Measurements from ENCODE around the gene TRPV3.
"Not testable (repeated sequence)": the region's sequence is repeated elsewhere in the genome, so short reads cannot be mapped to it uniquely, and the experiment has no call there.

The TRPV3 gene

DNA sequence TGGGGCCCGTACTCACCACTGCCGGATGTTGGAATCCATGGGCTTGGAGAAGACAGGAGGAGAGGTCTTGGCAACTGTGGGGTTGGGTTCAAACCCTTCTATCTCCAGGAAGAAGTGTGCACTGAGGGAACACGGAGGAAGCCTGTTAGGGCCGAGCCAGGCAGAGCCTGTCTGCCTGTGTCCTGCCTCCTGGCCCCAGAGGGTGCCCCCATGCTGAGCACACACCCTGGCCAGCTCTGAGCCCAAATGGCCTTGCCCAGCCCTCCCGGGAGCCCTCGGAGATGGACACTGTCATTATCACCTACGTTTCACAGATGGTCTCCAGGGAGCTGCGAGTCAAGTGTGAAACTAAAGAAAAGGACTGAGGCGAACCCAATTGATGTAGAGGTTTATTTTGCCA, 12.5 kb downstream of the TRPV3 start:
- no peak for DNase-seq

DNA sequence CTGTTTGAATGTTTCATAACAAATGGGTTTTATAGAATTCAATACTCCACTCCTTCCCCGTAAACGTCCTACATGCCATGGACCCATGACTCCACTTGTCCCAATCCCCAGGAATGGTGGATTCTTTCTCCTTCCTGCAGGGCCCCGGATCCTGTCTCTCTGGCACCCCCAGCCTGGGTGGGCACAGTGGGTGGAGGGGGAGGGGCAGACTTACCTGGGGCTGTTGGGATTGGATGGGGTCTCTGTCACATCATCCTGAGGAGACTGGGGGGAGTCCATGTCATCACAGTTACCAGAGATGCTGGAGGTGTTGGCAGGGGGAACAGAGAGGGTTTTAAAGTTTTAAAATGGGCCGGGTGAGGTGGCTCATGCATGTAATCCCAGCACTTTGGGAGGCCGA, 13.2 kb downstream of the TRPV3 start:
- no peak for DNase-seq

DNA sequence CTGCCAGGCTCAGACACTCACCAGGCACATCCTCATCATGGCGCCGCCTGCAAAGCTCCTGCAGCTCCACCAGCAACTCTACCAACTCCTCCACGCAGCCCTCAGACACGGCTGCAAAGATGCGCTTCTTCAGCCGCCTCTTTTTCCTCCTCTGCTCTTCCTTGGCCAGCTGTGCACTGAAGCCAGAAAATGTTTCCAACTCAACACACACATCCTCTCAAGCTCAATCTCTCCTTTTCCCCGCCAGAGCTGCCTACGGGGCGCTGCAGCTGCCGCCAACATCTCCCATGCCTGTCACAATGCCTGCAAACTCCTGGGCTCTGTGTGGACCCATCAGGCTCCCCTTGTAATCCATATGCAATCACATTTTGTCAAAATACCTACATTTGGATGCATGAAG, 14.2 kb downstream of the TRPV3 start:
- DNase-seq = no peak

DNA sequence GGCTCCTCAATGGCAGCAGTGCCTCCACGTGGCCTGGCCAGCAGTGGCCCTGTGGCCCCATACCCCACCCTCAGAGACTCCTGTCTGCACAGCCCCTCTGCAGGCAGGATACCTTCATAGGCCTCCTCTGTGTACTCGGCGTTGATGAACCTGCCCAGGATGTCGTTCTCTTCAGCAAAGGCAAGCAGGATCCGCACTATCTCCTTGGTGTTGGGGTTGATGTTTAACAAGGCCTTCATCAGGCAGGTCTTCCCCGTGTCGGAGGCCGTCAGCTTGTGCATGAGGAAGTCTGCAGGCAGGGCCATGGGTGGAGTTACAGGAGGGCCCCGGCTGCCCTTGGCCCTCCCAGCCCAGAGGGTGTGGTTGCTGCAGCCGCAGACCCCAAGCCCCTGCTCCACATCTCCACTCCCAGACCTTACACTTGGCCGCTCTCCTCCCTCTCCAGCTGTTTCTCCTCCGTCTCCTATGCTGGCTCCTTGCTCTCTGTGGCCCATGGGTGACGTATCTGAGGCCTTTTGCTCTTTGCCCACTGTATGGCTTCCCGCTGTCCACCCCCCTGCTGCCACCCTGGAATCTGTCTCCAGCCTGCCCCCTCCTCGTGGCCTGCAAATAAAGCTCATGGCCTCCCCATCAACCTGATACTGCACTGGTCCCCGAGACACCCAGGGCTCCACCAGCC, 15.1 kb downstream of the TRPV3 start:
- DNase-seq = no peak

- DNase-seq = no peak
These were observed 17.6 kb downstream of the TRPV3 start for GRCh38 chr17:3539881-3540540.

GRCh38 chr17:3536716-3537115, 20.9 kb downstream of the TRPV3 start:
- no peak for DNase-seq

DNA sequence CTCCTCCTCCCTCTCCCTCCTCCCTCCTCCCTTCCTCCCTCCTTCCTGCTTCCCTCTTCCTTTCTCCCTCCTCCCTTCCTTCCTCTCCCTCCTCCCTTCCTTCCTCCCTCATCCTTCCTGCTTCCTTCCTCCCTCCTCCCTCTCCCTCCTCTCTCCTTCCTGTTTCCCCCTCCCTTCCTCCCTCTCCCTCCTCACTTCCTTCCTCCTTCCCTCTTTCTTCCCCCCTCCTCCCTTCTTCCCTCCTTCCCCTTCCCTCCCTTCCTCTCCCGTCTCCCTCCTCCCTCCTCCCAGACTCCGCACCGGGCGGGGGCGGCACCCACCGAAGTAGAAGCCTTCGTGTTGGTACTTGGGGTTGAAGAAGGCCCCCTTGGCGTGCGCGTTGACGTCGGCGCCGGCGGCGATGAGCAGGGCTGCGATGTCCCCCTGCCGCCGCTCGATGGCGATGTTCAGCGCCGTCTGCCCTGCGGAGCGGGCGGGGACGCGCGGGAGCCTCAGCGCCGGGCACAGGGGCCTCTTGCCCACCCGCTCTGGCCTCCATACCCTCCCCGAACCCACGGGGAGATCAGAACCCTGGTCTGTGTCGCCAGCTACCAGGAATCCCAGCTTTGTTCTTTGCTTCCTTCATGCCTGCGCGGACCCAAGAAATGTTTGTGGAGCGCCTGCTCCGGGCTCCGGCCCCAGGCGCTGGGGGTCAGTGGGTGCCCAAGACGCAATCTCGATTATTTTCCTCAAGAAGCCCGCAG, 22.2 kb downstream of the TRPV3 start:
- peak; percentile 48 for DNase-seq

GRCh38 chr17:3534881-3535252, 22.7 kb downstream of the TRPV3 start:
- peak; percentile 6 for DNase-seq

DNA sequence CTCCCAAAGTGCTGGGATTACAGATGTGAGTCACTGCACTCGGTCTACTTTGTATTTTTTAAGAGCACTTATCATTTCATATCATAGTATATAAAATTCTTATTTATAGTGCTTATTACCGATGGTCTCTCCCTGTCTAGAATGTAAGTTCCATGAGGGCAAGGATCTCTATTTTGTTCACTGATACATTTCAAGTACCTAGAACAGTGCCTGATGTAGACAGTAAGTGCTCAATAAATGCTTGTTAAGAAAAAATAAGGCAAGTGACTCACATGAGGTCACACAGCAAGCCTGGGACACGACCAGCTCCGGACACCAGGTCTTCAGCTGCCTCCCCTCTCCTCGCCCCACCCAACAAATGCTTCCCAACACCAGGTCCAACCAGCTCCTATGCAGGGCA, 23.9 kb downstream of the TRPV3 start:
- no peak for DNase-seq

DNA sequence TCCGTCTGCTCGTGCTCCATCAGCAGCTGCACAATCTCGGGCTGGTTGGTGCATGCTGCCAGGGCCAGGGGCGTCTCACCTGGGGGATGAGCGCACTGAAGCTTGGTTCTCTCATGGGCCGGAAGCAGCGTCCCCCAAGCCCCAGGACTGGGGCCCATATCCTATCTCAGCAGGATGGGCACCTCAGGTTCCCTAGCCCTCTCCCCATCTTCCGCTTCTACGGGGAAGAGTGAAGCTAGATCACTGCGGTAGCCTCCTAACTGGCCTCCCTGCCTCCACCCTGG, 24.8 kb downstream of the TRPV3 start:
- DNase-seq = no peak

- DNase-seq = no peak
These were observed 25.3 kb downstream of the TRPV3 start for GRCh38 chr17:3532106-3532858.

DNA sequence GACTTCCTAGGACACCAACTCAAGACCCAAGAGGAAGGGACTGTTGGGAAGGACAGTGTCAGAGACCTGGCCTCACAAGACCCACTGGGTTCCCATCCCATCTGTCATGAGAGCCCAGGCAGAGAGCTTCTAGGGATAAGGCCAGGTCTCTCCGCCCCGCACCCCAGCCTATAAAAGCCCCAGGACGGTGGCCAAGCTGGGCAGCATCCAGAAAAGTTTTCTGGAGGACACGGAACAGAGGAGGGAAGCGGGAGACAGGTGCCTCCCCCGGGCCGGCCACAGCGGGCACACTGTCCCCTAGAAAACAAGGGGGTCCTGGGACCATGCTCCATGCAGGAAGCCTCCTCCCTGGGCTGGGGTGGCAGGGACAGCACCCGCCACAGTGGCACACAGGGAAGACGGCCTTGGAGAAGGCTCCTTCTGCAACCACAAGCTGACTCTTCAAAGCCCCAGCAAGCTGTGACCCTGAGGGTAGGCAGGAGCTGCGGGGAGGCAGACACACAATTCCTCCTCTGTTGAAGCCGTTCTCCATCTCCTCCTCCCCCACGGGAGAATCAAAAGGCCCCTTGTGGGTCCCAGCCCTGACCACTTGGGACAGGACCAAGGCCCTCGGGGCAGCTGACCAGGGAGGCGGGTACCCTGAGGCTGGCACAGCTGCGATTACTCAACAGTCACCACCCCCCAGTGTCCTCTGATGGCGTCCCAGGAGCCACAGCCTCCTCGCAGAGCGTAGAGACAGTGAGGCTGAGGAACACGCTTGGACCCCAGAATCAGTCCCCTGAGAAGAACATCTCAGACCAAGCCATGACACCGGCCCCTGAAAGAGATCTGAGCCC, 26.1 kb downstream of the TRPV3 start:
- DNase-seq = no peak

GRCh38 chr17:3529817-3530741, 27.5 kb downstream of the TRPV3 start:
- DNase-seq = no peak

DNA sequence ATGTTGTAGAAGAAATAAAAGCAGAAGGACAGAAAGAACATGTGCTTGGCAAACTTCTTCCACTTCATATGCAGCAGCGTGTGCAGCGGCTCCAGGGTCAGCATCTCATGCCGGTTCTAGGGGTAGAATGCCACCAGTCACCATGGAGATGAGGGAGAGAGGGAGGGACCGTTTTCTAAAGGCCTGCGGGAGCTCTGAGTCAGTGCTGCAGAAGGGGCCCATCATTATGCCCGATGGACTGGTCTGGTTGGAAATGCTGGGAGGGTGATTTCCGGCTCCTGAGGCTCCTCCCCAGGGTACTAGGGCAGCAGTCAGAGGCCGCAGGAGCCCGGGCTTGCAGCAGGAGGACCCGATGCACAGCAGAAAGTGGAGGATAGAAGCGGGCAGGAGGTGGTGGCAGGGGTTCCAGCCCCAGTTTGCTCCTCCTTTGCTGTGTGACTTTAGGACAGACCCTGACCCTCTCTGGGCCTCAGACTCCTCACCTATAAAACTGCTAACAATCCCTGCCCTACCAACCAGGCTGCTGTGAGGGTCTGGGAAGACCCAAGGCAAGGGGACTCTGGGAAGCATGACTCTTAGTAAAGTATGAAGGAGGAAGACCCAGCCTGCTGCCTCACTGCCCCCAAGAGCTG, 28.6 kb downstream of the TRPV3 start:
- no peak for DNase-seq

DNA sequence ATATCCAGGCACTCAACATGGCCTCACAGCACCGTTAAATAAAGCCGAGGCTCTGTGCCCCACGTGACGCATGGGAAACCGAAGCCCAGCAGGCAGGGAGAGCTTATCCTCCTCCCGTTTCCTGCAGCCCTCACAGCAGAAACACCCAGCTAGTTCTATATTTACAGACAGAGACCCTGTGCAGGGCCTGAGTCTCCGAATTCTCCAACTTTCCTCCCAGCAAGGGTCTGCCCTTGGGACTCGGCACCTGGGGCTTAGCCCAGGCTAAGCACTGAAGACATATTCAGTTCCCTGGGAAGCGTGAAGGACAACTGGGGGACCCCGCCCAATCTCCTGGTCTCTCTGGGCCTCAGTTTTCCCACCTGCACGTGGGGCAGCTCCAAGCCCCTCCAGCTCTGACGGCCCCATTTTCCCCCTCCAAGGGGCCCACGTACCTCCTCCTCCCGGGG, 29.2 kb downstream of the TRPV3 start:
- no peak for DNase-seq

GRCh38 chr17:3527896-3528295, 29.7 kb downstream of the TRPV3 start:
- no peak for DNase-seq

DNA sequence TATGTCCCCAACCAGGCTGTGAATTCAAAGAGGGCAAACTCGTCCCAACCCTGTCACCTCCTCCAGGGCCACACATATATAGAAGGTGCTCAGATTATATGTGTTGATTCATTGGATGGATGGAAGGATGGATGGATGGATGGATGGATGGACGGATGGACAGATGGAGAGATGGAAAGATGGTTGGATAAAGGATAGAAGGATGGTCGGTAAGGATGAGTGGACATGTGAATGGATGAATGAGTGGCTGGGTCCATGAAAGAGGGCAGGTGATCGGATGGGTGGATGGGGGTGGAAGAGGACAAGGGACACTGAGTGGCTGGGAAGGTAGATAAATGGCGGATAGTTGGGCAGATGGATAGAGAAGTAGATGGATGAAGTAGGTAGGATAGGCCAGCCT, 30.1 kb downstream of the TRPV3 start:
- no peak for DNase-seq

DNA sequence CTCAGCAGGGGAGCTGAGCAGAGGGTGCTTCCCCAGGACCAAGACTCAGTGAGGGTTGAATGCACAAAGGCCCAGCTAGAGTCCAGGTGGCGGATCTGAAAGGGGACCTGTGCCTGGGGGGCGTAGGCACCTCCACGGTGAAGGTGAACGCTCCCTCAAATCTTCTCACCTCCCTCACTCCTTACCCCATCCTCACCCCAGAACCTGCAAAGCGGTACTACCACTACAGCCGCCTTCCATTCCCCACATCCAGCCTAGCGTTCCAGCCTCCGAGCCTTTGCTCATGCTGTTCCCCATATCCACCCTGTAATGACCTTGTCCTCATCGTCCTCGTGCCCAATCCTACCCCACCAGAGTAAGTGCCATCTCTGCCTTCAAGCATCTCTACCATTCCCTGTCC, 30.6 kb downstream of the TRPV3 start:
- DNase-seq = no peak

GRCh38 chr17:3526491-3526890, 31.1 kb downstream of the TRPV3 start:
- DNase-seq = no peak

DNA sequence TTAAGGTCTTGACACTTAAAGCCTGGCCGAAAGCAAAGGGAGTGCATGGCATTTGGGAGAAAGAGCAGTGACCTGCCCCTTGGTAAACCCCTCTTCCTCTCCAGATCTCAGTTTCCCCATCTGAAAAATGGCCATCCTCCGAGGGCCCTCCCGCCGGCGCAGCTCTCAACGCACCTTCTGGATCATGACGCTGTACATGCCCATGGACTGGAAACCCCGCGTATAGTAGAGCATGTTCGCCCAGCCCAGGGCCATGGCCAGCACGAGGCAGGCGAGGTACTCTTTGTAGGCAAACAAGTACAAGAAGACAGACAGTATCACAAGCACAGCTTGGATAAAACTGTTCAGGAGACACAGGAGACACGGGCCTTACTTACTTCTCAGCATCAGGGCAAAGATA, 33.6 kb downstream of the TRPV3 start:
- no peak for DNase-seq

GRCh38 chr17:3519472-3519871, 38.1 kb downstream of the TRPV3 start:
- DNase-seq = not testable (repeated sequence)
